OCI-M1 (cell line): Measurements from ENCODE around the gene CFAP77.
A peak's percentile ranks its signal among the peaks of the same experiment; 100 is the strongest.
"Not testable (repeated sequence)": the region's sequence is repeated elsewhere in the genome, so short reads cannot be mapped to it uniquely, and the experiment has no call there.

ENCODE experiments used
- DNase-seq: peaks from one replicate; lab custom pipeline; 2025; lab: John Stamatoyannopoulos, UW

CFAP77 gene

DNA sequence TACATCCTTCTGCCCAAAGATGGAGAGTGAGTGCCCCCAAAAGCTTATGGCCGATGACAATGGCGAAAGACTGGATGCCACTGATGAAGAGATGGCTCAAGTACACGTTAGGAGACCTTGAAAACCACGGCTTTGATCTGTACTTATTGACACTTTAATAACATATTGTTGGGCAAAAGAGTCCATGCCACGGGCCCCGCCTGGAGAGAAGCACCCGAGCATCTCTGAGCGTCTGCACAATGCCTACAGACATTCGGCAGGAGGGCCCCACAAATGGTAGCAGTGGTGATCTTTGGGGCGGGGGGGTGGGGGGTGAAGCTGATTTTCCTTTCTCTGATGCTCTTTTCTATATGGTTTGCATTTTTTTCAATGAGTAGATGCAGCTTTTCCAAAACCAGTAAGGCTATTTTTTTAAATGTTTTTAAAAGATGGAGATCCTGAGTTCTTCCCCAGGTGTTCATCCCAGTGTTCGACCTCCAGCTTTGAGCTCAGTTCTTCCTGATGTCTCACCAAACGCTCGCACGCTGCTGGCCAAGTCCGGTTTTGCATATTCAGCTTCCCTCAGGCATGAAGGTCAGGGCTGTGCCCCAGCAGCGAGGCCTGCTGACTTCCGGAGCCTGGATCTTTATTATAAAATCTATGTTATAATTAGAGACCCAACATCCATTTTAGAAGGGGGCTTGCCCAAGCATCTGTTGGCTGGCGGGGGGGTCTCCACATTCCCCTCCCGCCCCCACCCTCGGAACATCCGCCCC lies 138.1 kb downstream of the CFAP77 start:
- no peak for DNase-seq

DNA sequence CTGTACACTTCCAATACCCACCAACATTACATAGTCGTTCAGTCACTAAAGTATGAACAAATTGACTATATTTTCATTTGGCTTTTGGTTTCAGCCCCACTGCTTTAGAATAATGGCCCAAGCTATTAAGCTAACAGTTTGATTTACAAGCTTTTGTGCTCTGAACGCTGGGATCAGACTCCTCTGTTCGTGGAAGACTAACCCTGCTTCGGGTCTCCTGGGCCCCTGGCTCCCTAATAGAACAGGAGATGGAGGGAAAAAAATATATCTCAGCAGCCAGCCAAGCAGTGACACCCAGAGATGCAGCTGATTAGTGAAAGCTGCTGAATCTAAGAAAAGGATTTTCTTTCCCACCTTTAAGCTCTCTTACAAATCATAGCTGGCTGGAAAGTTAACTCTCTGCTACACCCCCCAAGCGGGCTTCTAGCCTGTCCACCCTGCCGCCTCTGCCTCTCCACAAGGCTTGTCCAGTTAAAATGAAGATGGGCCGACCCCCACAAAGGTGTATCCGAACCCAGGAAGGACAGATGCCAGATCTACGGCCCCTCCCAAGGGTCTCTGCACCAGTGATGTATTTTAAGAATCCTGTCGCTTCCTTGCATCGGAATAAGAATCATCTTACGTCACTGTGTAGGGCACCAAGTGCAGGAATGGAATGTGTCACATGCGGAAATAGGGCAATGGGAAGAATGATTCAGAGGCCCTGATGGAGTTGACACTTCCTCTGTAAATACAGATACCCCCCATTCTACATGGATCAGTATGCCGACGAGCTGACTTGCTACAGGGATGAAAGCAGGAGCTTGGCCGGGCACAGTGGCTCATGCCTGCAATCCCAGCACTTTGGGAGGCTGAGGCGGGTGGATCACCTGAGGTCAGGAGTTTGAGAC lies 139.0 kb downstream of the CFAP77 start:
- DNase-seq: no peak

DNA sequence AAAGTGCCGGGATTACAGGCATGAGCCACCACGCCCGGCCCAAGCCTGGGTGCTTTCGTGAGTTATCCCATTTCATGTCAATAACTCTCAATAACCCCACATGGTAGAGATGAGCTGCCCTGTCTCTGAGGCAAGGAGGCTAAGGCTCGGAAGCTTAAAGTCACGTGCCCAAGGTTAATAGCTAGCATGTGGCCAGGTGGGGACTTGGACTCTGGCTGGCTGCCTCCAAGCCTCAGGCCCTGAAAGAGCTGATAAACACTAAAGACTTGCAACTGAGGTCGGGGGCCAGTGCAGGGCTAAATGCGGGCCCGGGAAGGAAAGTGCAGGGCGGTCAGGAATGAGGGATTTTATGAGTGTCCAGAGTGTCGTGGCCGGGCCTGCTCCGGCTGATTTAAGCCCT lies 141.5 kb downstream of the CFAP77 start:
- no peak for DNase-seq

DNA sequence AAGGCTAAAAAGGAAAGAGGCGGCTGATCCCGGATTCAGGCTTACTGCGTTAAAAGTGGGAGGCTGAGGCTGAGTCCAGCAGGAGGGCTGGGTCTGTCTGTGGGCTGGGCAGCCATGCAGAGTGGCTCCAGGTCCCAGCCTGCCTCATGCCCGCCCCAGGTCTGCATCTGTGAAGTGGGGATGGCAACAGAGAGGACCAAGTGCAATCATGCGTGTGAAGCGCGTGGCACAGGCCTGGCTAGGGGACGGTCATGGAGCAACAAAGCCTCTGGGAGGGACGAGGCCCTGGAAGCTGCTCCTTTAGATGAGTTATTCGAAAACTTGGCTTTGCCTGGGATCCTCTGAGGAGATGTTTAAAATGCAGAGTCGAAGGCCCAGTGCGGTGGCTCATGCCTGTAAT lies 142.0 kb downstream of the CFAP77 start:
- DNase-seq: no peak

GRCh38 chr9:132554755-132555154 lies 144.7 kb downstream of the CFAP77 start:
- DNase-seq: no peak

DNA sequence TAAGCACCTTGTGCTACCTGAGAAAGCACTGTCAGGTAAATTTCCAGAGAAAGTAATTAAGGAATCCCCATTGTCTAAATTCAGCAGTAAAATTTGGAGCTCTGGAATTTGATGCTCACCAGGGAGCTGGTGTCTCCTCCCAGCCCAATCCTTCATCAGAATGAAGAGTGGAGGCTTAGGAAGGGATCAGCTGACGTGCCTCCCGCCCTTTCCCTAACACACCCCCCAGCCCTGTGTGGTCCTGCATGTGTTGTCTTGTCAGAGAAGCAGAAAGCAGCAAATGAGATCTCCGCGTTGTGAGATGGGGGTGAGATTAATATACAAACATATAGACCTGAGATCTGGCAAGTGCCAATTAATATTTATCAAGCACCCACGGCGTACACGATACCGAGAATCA lies 145.5 kb downstream of the CFAP77 start:
- DNase-seq: no peak

DNA sequence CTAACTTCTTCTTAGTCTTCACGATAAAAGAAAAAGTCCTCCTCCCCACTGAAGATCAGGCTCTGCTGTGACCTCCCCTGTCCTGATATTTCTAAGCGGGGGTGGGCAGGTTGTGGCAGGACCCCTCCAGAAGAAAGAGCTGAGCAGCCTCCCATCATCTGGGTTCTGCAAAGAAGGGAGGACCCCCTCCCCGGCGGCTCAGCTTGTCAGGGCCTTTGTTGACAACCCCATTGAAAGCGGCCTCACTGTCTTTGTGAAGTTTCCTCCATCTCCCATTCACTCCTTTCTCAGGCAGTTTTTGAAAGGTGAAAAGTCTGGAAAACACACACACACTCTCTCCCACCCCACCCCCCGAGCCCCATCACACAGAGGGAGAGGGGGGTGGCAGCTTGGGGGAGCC lies 146.2 kb downstream of the CFAP77 start:
- no peak for DNase-seq

DNA sequence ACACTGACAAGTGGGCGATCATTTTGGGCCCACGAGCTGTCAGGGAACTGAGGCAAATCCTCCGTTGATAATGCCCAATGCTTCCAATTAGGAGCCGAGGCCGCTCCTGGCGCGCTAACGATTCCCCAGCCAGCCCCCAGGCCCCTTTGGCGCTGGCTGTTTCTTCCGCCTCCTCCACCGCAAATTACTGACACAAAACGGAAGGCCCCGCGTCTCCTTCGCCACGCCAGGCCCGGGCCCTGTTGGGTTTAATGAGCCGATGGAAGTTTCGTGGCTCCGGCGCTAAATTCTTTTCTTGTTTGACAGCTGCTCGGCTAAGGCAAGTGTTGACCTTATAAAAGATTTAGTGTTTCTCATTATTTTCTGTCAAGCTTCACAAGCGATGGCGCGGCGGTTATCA lies 146.7 kb downstream of the CFAP77 start:
- no peak for DNase-seq

DNA sequence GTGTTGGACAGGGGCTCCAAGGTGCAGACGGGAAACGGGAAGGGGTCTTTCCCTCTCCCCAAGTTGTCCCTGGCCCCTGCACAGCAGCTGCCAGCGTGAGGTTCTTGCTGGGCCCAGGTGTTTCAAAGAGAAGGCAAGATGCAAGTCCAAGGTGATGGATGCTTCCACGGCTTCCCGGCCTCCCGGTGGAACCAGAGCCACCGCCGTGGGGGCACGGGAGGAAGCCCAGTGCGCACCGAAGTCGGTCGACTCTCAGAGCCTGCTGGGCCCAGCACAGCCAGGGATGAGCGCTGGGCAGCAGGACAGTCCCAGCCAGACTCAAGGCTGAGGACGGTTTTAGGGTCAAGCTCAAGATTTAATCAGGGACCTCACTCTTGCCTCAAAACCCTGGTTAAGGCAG lies 147.1 kb downstream of the CFAP77 start:
- no peak for DNase-seq

DNA sequence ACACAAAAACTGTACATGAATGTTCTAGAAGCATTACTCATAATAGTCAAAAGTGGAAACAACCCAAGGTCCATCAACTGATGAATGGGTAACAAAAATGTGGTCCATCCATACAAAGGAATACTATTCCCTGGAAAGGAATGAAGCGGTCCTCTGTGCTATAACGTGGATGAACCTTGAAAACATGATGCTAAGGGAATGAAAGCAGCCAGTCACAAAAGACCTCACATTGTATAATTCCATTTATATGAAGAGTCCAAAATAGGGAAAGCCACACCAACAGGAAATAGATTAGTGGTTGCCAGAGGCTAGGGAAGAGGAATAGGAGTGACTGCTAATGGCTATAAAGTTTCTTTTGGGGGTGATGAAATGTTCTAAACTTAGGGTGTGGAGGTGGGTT lies 149.7 kb downstream of the CFAP77 start:
- no peak for DNase-seq

DNA sequence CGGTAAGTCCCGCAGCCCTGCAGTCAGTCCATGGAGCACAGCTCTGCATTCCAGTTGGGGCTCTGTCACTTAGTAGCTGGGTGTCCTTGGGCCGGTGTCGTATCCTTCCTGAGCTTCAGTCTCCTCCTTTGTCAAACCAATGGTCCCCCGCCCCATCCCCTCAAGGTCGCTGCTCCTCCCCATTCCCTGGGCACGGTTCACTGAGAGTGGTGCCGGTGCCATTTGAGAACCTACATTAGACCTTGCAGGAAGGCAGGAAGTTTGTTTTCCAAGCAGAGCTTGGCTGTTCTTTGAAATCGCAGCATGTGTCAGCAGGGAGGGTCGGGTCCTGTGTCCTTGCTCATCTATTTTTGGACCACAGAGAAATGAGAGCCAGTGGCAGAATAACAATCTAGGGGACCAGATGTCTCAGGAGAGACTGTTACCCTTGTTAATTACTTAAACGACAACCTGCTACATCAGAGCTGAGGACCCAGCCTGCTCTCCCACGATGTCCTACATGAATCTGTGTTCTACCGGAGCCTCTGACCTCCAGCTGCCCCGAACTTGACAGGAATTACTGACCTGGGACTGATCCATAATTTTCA lies 150.7 kb downstream of the CFAP77 start:
- DNase-seq: no peak

GRCh38 chr9:132562306-132562573 lies 152.2 kb downstream of the CFAP77 start:
- DNase-seq: no peak

- DNase-seq: no peak
Measured at GRCh38 chr9:132564526-132564925, 154.5 kb downstream of the CFAP77 start.

- not testable (repeated sequence) for DNase-seq
Measured at GRCh38 chr9:132568787-132569186, 158.8 kb downstream of the CFAP77 start.

GRCh38 chr9:132571806-132572600 lies 162.0 kb downstream of the CFAP77 start:
- no peak for DNase-seq

DNA sequence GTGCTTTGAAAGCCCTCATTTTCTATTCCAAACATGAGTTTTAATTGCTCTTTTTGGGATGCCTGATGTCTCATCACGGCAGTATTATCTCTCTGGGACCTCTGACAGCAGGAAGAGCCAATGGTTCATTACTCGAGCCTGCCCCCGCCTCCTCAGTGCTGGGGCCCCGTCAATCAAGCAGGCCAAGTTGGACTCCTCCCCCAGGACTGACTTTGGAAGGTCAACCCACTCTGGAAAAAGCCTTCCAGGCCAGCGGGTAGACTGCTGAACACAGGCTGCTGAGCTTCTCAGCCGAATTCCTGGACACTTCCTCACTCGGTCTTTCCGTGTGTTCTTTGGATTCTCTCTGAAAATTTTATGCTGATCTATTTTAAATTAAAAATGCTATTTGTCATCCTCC lies 162.9 kb downstream of the CFAP77 start:
- DNase-seq: no peak

GRCh38 chr9:132575005-132575609 lies 165.1 kb downstream of the CFAP77 start:
- DNase-seq: peak; percentile 77

DNA sequence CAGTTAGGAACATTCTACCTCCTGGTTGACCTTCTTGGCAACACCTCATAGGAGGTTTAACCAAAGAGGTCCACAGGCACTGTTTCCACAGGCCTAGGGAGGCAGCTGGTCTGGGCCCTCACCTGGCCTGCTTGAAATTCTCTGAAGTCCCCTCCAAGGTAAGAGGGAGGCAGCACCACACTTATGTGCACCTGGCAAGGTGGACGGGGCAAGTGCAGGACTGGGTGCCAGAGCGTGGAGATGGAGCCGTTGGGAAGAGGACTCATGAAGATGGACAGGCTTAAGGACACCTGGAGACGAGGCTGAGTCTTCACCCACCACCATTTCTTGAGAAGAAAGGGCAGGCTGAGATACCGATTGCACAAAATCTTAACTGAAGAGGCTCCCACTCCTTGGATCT lies 165.8 kb downstream of the CFAP77 start:
- no peak for DNase-seq

DNA sequence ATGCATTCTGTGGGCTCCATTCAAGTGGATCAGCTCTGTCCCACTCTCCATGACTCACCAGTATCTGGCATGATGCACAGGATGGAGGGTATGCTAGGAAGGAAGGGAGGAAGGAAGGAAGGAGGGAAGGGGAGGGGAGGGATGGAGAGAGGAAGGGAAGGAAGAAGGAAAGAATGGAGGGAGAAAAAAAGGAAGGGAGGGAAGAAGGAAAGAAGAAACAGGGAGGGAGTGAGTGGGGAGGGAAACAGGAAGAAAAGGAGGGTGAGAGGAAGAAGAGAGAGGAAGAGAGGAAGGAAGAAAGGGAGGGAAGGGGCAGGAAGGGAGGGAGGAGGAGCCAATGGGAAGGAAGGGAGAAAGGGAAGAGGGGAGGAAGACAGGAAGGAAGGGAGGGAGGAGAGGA lies 167.1 kb downstream of the CFAP77 start:
- no peak for DNase-seq

DNA sequence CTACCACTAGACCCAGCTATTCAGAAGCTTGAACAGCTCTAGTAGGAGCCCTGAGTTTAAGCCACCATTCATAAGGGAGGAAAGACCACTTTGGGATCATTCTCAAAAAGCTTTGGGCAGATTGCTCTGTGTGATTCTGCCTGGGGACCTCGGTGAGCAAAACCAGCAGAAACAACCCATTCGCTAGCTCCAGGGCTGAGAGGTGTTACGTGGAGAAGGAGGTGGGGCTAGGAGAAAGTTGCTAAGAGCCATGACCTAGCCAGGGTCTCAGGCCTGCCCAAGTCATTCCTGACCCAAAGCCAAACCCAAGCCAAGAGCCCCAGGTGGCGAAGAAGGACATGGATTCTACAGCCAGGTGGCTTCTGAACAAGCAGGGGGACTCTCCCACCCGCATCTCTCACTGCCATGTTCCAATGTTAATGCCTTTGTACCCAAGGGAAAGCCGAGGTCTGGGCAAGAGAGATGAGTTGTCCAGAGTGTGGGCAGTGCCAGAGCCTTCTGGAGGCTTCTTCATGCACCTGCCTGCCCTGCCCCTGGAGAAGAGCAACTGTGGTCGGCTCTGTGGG lies 168.4 kb downstream of the CFAP77 start:
- DNase-seq: no peak

GRCh38 chr9:132579427-132579798 lies 169.4 kb downstream of the CFAP77 start:
- no peak for DNase-seq
